C4-2B (cell line): ENCODE results near the gene TNS3.
A peak's percentile ranks its signal among the peaks of the same experiment; 100 is the strongest.

Experiments
- H3K27ac ChIP-seq: fragments of 450-650 bp; 2 replicates; pipeline ENCODE4 v1.5.1; 2017
- CTCF ChIP-seq: fragments of 450-650 bp; conservative IDR thresholded peaks from 2 replicates; pipeline ENCODE4 v1.5.1; 2017; ENCODE audit warnings: mild to moderate bottlenecking
- ZFX ChIP-seq: fragments of 450-650 bp; IDR thresholded peaks from 2 replicates; pipeline ENCODE4 v1.6.1; 2017

TNS3 gene

GRCh38 chr7:47438411-47439029 is 143.4 kb downstream of the TNS3 start:
- no peak overlapping the region for H3K27ac ChIP-seq
- TF ChIP-seq CTCF, result no peak
- no peak for TF ChIP-seq ZFX

- H3K27ac ChIP-seq, result no peak overlapping the region
- TF ChIP-seq CTCF (peak; percentile 82), ZFX (no peak)
These were observed 146.0 kb downstream of the TNS3 start for GRCh38 chr7:47435889-47436312.

- TF ChIP-seq CTCF (no peak), ZFX (no peak)
- no peak overlapping the region for H3K27ac ChIP-seq
These were observed 148.4 kb downstream of the TNS3 start for GRCh38 chr7:47433564-47433895.

- H3K27ac ChIP-seq, result no peak overlapping the region
- TF ChIP-seq ZFX, result no peak
- TF ChIP-seq CTCF, result no peak
These were observed 149.0 kb downstream of the TNS3 start for GRCh38 chr7:47432671-47433563.

GRCh38 chr7:47430422-47430821 is 151.5 kb downstream of the TNS3 start:
- no peak overlapping the region for H3K27ac ChIP-seq
- TF ChIP-seq ZFX (no peak), CTCF (no peak)

GRCh38 chr7:47428768-47429472 is 153.0 kb downstream of the TNS3 start:
- no peak overlapping the region for H3K27ac ChIP-seq
- TF ChIP-seq ZFX (no peak), CTCF (no peak)
